Astrocyte of the cerebellum (primary cell): ENCODE results near the gene NIM1K.
"Not testable (repeated sequence)": the region's sequence is repeated elsewhere in the genome, so short reads cannot be mapped to it uniquely, and the experiment has no call there.

Source experiments
- DNase-seq: peaks from one replicate; pipeline ENCODE4 v3.0.0-alpha.2; 2011; ENCODE audit warnings: low read depth
- H3K4me3 ChIP-seq: 2 replicates; pipeline ENCODE4 v1.5.1; 2011; ENCODE audit warnings: mild to moderate bottlenecking, low read depth, low read length, moderate library complexity
- in situ Hi-C: cut with HindIII; loops from 2 replicates; pipeline ENCODE4 v1.10.0; 2017; ENCODE audit warnings: low sequenced_read_pairs
- TF ChIP-seq, protein P1 (sequence below): IDR thresholded peaks from 2 replicates; pipeline ENCODE4 v1.5.1; 2012; ENCODE audit warnings: low read length, low read depth, moderate library complexity, mild to moderate bottlenecking; ENCODE audit errors: missing control alignments

NIM1K gene

DNA sequence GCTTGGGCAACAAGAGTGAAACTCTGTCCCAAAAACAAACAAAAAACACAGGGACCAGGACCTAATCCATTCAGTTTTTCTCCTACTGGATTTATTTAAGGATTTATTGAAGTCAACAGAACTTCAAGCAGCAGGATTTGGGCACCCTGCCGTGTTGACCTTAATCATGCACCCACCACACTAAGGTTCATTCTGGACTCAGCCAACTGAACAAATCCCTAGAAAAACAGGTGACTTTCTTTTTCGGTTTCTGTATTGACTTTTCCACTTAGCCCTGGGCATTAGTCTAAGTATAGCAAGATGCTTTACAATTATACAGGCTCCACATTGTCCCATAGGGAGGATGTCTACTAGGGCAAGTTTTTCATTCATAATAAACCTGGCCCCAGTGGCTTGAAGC lies 41.3 kb upstream of the NIM1K start:
- TF ChIP-seq, protein P1, sequence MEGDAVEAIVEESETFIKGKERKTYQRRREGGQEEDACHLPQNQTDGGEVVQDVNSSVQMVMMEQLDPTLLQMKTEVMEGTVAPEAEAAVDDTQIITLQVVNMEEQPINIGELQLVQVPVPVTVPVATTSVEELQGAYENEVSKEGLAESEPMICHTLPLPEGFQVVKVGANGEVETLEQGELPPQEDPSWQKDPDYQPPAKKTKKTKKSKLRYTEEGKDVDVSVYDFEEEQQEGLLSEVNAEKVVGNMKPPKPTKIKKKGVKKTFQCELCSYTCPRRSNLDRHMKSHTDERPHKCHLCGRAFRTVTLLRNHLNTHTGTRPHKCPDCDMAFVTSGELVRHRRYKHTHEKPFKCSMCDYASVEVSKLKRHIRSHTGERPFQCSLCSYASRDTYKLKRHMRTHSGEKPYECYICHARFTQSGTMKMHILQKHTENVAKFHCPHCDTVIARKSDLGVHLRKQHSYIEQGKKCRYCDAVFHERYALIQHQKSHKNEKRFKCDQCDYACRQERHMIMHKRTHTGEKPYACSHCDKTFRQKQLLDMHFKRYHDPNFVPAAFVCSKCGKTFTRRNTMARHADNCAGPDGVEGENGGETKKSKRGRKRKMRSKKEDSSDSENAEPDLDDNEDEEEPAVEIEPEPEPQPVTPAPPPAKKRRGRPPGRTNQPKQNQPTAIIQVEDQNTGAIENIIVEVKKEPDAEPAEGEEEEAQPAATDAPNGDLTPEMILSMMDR, result no peak
- in situ Hi-C loops, result no loop called here
- DNase-seq, result no peak
- H3K4me3 ChIP-seq, result no peak overlapping the region

DNA sequence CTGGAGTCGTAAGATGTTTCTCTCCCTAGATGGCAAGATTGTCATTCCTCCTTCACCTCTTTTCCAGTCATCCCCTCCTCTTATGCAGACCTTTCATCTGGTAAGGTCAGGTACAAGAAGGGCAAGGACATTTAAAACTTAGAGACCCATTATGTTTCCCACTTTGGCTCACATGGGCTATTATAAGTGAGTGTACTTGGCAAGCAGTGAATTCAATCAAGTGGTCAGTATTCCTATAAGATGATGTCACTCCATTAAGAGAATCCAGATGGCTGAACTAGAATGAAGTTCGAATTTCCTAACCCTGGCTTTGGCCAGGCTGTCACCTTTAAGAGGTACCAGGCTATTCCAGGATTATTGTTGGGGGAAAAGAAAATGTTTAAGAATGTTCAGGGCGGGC lies 39.1 kb upstream of the NIM1K start:
- H3K4me3 ChIP-seq, result no peak overlapping the region
- TF ChIP-seq, protein P1, result no peak
- peak; percentile 41 for DNase-seq
- in situ Hi-C loops, result no loop called here

DNA sequence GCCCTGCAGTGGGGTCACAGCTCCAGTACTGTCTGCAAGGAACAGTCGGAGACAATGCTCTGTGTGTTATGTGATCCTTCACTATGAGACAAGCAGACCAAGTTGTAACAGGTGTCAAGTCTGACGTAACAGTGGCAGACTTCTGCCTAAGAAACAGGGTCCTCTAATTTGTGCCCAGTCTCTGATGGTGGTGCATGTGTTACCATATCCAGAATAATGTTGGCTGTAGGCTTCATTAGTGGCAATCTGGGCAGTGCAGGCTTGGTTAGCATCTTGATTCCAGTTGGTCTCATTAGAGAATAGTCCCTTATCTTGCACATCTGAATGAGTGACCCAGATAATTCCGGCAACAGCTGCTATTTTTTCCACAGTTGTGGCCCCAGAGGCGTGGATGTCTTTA lies 37.6 kb upstream of the NIM1K start:
- in situ Hi-C loops, result no loop called here
- H3K4me3 ChIP-seq, result no peak overlapping the region
- TF ChIP-seq, protein P1, result no peak
- DNase-seq, result no peak

DNA sequence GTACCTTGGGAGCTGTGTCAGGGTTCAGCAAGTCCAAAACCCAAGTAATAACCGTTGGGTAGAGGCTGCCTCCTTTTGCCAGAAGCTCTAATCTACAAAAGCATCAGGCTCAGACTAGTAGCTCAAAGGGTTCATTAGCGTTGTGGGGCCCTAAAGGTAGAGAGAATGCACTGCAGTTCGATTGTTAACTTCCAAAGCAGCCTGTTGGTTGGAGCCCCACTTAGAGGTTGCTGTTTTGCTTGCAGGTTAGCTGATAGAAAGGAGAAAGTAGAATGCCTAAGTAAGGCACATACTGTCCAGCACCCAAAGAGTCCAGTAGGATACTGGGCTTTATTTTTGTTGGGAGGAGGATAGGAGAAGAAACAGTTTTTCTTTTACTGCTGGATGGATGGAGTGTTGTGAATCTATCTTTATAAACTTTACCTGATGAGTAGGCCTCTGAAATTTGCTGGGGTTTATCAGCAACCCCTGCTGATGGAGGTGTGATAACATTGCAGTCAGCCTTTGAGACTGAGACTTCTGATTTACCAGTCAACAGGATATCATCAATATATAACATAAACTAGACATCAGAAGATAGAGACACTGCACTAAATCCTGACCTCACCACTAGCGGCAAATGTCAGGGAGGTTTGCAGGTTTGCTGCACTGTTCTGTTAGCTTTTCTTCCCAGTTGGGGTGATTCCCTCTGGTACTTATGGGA lies 36.5 kb upstream of the NIM1K start:
- TF ChIP-seq, protein P1, result no peak
- no peak for DNase-seq
- in situ Hi-C loops, result no loop called here
- H3K4me3 ChIP-seq, result no peak overlapping the region

DNA sequence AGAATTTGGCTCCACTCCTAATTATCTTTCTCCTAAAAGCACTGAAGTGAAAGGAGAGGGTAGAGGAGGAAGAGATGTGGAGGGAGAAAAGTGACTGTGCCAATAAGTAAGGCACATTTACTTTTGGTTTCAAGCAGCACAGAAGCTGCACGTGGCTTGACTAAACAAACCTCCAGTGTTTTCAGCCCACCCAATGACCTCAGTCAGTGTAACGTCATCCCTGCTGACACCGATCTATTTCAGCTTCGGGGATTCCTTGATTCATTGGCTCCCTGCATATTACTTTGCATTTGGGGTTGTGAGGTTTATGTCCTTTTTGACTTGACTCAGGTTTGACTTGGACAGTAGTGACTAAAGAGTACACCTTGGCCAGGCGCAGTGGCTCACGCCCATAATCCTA lies 35.6 kb upstream of the NIM1K start:
- no peak overlapping the region for H3K4me3 ChIP-seq
- in situ Hi-C loops, result no loop called here
- TF ChIP-seq, protein P1, result no peak
- no peak for DNase-seq

DNA sequence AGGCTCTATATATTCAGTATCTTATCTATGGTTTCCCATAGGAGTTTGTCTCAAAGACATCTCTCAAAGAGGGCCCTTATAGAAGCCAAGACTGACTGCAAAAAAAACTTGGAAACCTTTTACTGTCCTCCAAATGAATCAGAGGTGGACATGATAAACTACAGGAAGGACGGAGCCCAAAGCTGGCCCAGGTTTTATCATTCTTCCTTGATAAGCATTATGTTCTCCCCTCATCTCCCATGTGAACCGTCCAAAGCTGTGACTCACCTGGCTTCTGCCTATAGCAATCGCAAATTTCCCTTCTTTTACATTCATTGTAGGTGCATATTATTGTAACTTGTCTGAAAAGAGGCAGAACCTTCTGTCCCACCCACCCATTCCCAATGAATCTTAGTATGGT lies 35.0 kb upstream of the NIM1K start:
- TF ChIP-seq, protein P1, result no peak
- no peak for DNase-seq
- H3K4me3 ChIP-seq, result no peak overlapping the region
- in situ Hi-C loops, result no loop called here

DNA sequence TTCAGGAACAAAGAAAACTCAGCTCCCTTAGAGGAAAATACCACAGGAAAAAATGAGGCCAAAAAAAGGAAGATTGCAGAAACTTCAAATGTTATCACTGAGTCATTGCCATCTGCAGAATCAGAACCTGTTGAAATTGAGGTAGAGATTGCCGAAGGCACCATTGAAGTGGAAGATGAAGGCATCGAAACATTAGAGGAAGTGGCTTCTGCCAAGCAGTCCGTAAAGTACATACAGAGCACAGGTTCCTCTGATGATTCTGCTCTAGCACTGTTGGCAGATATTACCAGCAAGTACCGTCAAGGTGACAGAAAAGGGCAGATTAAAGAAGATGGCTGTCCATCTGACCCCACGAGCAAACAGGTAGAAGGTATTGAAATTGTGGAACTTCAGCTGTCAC lies 30.8 kb upstream of the NIM1K start:
- in situ Hi-C loops, result no loop called here
- no peak for DNase-seq
- TF ChIP-seq, protein P1, result no peak
- H3K4me3 ChIP-seq, result no peak overlapping the region

DNA sequence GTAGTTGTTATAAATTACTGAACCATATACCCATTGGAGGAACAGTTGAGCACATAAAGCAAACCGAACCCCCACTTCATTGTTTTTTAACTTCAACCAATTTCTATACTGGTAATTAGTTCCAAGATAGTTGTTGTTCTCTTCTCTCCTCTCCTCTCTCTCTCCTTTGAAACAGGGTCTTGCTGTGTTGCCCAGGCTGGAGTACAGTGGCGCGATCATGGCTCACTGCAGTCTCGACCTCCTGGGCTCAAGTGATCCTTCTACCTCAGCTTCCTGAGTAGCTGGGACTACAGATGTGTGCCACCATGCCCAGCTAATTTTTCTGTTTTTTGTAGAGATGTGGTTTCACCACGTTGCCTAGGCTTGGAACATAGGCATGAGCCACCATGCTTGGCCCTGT lies 27.2 kb upstream of the NIM1K start:
- DNase-seq, H3K4me3 ChIP-seq, in situ Hi-C loops: not testable (repeated sequence)
